CD4-positive, alpha-beta T cell treated with Interleukin-10 for 1 hour (primary cell): ENCODE data around the gene TXNDC15.
"Not testable (repeated sequence)": the region's sequence is repeated elsewhere in the genome, so short reads cannot be mapped to it uniquely, and the experiment has no call there.

Source experiments
- DNase-seq: peaks from one replicate; pipeline ENCODE4 v3.0.0-alpha.2; 2020

TXNDC15 gene

GRCh38 chr5:134878403-134878802 lies 4.2 kb downstream of the TXNDC15 start:
- DNase-seq: no peak

DNA sequence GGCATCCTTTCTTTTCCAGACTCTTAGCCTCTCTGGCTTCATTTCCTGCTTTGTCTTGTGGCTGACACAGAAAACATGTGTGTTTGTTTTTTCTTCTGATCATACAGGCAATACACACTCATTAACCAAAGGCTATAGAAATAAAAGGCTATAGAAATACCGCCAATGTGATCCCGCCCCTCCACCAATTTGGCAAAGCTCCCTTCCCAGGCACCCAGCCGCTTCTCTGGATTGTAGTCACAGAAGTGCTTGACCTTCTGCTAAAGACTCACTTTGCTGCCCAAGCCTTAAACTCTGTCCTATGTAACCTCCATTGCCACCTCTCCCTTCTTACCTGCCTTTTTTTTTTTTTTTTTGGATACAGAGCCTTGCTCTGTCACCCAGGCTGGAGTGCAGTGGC lies 5.3 kb downstream of the TXNDC15 start:
- no peak for DNase-seq

GRCh38 chr5:134880937-134881336 lies 6.8 kb downstream of the TXNDC15 start:
- not testable (repeated sequence) for DNase-seq

DNA sequence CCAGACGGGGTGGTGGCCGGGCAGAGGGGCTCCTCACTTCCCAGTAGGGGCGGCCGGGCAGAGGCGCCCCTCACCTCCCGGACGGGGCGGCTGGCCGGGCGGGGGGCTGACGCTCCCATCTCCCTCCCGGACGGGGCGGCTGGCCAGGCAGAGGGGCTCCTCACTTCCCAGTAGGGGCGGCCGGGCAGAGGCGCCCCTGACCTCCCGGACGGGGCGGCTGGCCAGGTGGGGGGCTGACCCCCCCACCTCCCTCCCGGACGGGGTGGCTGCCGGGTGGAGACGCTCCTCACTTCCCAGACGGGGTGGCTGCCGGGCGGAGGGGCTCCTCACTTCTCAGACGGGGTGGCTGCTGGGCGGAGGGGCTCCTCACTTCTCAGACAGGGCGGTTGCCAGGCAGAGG lies 7.5 kb downstream of the TXNDC15 start:
- not testable (repeated sequence) for DNase-seq

DNA sequence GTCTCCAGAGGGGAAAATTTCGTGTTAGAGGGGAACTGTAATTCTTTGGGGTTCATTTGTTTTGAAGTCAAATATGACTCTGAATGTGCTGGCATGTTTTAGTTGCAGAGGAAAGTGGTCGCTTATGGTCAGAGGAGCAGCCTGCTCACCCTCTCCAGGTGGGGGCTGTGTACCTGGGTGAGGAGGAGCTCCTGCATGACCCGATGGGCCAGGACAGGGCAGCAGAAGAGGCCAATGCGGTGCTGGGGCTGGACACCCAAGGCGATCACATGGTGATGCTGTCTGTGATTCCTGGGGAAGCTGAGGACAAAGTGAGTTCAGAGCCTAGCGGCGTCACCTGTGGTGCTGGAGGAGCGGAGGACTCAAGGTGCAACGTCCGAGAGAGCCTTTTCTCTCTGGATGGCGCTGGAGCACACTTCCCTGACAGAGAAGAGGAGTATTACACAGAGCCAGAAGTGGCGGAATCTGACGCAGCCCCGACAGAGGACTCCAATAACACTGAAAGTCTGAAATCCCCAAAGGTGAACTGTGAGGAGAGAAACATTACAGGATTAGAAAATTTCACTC lies 13.5 kb downstream of the TXNDC15 start:
- no peak for DNase-seq

DNA sequence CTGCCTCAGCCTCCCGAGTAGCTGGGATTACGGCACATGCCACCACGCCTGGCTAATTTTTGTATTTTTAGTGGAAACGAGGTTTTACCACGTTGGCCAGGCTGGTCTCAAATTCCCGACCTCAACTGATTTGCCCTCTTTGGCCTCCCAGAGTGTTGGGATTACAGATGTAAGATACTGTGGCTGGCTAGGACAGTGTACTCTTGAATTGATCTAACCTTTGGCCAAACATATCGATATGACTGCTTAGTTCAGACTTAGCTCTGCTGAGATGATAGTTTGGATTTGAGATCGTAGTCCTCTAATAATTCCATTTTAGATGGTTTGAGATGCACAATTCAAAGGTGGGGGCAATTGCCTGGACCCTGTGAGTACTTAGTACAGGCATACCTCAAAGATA lies 15.2 kb downstream of the TXNDC15 start:
- DNase-seq: no peak

DNA sequence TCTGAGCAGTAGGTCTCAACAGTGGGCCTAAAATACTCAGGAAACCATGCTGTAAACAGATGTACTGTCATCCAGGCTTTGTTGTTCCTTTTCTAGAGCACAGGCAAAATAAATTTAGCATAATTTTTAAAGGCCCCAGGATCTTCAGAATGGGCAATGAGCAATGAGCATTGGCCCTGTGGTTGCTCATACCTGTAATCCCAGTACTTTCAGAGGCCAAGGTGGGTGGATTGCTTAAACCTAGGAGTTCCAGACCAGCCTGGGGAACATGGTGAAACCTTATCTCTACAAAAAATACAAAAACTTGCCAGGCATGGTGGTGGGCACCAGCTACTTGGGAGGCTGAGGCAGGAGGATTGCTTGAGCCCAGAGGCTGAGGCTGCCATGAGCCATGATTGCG lies 17.3 kb downstream of the TXNDC15 start:
- no peak for DNase-seq

DNA sequence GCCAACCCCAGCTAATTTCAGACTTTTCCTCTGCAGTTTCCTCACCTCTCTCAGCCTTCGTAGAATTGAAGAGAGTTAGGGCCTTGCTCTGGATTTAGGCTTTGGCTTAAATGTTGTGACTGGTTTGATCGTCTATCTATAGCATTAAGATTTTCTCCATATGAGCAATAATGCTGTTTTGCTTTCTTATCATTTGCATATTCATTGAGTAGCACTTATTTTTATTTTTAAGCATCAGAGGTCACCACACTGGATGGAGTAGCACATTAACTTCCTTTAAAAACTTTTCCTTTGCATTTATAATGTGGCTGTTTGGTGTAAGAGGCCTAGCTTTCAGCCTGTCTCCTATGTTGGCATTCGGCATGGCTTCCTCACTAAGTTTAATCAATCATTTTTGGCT lies 18.1 kb downstream of the TXNDC15 start:
- no peak for DNase-seq

DNA sequence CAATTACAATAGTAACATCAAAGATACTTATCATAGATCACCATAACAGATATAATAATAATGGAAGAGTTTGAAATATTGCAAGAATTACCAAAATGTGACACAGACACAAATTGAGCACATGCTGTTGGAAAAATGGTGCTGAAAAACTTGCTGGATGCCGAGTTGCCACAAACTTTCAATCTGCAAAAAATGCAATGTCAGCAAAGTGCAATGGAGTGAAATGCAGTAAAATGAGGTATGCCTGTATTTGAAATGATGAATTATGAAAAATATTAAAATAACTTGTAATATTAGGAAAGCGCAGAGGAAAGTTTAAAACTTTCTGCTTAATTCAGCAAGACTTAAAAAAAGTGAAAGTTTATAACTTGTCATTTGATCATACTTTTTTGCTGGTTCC lies 18.8 kb downstream of the TXNDC15 start:
- DNase-seq: no peak

GRCh38 chr5:134893748-134894505 lies 19.8 kb downstream of the TXNDC15 start:
- DNase-seq: no peak

GRCh38 chr5:134902071-134902801 lies 28.1 kb downstream of the TXNDC15 start:
- DNase-seq: no peak

GRCh38 chr5:134904610-134905245 lies 30.6 kb downstream of the TXNDC15 start, which contains the start of gene PCBD2:
PCBD2 (plus strand) TSS chr5:134905131; CDS start chr5:134905140, 9 bp downstream.
- DNase-seq: peak; percentile 93

- peak; percentile 74 for DNase-seq
Observed at GRCh38 chr5:134905246-134905996, 31.2 kb downstream of the TXNDC15 start.

DNA sequence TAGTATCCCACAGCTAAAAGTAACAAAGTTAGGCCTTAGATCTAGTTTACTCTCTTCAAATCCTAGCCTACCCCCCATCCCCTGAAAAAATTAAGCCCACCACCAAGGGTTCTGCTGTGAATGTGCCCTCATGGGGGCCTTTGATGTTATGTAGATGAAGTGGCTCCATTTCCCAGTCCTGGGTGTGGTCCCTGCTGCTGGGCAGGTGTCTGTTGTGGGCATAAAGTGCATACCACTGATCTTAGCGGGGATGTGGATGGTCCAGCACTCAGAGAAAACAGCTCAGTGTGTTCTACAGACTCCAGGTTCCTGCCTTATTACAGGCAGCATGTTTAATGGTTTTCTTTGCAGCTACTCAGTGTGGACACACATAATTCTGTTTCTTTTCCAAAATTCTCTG lies 32.6 kb downstream of the TXNDC15 start:
- DNase-seq: no peak

DNA sequence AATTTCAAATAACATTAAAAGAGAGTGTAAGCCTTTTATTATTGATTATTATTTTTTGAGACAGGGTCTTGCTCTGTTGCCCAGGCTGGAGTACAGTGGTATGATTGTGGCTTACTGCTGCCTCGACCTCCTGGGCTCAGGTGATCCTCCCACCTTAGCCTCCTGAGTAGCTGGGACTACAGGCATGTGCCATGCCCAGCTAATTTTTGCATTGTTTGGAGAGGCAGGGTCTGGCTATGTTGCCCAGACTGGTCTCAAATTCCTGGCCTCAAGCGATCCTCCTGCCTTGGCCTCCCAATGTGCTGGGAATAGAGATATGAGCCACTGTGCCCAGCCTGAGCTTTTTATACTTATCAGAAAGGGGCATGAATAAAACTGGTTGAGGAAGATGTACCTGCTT lies 36.6 kb downstream of the TXNDC15 start:
- not testable (repeated sequence) for DNase-seq

GRCh38 chr5:134911285-134912206 lies 37.4 kb downstream of the TXNDC15 start:
- no peak for DNase-seq

DNA sequence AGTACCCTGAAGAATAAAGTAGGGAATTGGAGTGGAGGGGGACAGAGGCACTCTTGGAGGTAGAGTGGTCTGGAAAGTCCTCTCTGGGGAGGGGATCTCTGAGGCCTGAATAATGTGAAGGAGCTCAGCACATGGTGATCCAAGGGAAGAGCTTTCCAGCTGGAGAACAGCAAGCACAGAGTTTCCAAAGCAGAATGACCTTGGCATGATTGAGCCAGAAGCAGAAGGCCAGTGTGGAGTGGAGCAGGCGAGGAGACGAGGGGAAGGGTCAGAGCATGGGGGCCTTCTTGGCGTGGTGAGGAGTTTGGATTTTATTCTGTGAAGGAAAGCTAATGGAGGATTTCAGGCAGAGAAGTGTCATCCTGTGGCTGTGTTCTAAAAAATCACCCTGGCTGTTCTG lies 39.1 kb downstream of the TXNDC15 start:
- no peak for DNase-seq

DNA sequence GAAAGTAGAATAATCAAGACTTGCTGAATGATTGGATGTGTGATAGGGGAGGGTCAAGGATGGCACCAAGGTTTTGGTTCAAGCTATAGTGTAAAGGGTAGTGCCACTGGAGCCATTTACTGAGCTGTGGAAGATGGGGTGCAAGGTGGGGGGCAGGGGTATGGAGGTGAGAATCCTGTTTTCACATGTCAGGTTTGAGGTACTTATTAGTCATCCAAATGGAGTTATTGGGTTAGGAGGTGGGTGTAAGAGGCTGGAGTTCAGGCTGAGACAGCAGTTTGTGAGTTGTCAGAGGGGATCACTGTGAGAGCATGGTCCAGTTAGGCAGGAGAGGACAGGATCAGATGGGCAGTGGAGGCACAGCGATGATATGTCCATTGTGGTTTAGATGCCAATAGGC lies 39.6 kb downstream of the TXNDC15 start:
- DNase-seq: no peak

- no peak for DNase-seq
Observed at GRCh38 chr5:134917070-134917815, 43.1 kb downstream of the TXNDC15 start.

GRCh38 chr5:134918861-134919260 lies 44.7 kb downstream of the TXNDC15 start:
- no peak for DNase-seq
